Tibial nerve (tissue), 4 donors: ENCODE measurements around the gene PARP9.

Source experiments
- EP300 ChIP-seq, 2 donors: sonication (generic); formaldehyde crosslinking; IDR thresholded peaks; one replicate each; pipeline ENCODE4 v1.6.1; 2017; ENCODE audit warnings: antibody characterized with exemption in 2 of 2, mild to moderate bottlenecking in 1 of 2
- POLR2A ChIP-seq, 2 donors: fragments of 450-650 bp; IDR thresholded peaks; one replicate each; pipeline ENCODE4 v1.6.1; 2017; ENCODE audit warnings: antibody characterized with exemption in 2 of 2, mild to moderate bottlenecking in 2 of 2, moderate library complexity in 2 of 2
- TF ChIP-seq, protein P1 (sequence below), 5 experiments: fragments of 200-600 bp in 3 of 5; fragments of 450-650 bp in 2 of 5; sonication (generic) in 3 of 5; IDR thresholded peaks; one replicate each; pipeline ENCODE4 v1.5.1; 2016 to 2019; ENCODE audit warnings: antibody characterized with exemption in 5 of 5, mild to moderate bottlenecking in 3 of 5, moderate library complexity in 2 of 5

DNA sequence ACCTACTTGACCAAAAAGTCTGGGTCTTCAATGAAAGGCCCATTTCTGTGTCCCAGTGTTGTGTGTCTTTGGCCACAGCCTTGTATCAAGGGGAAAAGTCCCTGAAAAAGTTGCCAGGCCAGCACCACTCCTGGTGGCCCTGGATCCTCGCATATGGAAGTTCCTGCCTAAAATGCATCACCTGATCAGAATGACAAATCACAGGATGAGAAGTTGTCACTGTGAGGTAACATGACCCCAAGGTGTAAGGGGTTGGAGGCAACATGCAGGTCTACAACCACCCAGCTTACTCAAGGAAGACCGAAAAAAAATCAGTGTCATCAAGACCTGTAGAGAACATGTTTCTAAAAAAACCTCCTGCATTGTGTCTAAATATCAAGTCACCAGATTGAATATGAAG lies 39.0 kb upstream of the PARP9 start:
- TF ChIP-seq, protein P1, sequence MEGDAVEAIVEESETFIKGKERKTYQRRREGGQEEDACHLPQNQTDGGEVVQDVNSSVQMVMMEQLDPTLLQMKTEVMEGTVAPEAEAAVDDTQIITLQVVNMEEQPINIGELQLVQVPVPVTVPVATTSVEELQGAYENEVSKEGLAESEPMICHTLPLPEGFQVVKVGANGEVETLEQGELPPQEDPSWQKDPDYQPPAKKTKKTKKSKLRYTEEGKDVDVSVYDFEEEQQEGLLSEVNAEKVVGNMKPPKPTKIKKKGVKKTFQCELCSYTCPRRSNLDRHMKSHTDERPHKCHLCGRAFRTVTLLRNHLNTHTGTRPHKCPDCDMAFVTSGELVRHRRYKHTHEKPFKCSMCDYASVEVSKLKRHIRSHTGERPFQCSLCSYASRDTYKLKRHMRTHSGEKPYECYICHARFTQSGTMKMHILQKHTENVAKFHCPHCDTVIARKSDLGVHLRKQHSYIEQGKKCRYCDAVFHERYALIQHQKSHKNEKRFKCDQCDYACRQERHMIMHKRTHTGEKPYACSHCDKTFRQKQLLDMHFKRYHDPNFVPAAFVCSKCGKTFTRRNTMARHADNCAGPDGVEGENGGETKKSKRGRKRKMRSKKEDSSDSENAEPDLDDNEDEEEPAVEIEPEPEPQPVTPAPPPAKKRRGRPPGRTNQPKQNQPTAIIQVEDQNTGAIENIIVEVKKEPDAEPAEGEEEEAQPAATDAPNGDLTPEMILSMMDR (IDR thresholded peaks at IDR 0.05) = no peak
- TF ChIP-seq EP300 (IDR thresholded peaks at IDR 0.05) = no peak
- no peak for TF ChIP-seq POLR2A (IDR thresholded peaks at IDR 0.05)
